Naive B cell (primary cell): ENCODE measurements around the gene SUN3. TPM values are rescaled to one million over a fixed set of nuclear protein-coding genes. Genes with fewer than 3 reads are reported as not detected.
"Not testable (repeated sequence)": the region's sequence is repeated elsewhere in the genome, so short reads cannot be mapped to it uniquely, and the experiment has no call there.

ENCODE experiments used
- ATAC-seq, 2 donors: fragments of 150-1000 bp; cut with Tn5 transposase; 2 replicates each; pipeline ENCODE4 v1.10.0; 2021; ENCODE audit warnings: low read depth in 2 of 2, mild to moderate bottlenecking in 2 of 2, moderate library complexity in 2 of 2
- DNase-seq: peaks from one replicate; pipeline ENCODE4 v3.0.0; 2022
- H3K27ac Mint-ChIP-seq, 6 donors: one replicate each; pipeline ENCODE4 v1.8.0; 2020 to 2022; ENCODE audit warnings: mild to moderate bottlenecking in 6 of 6, mixed read lengths in 6 of 6, moderate library complexity in 5 of 6, inconsistent platforms in 2 of 6
- H3K27me3 Mint-ChIP-seq, 3 donors: one replicate each; pipeline ENCODE4 v1.8.0; 2021 to 2022; ENCODE audit warnings: mixed read lengths in 3 of 3, mild to moderate bottlenecking in 1 of 3
- H3K36me3 Mint-ChIP-seq, 2 donors: one replicate each; pipeline ENCODE4 v1.8.0; 2020 to 2022; ENCODE audit warnings: mixed read lengths in 2 of 2, inconsistent platforms in 1 of 2, mild to moderate bottlenecking in 1 of 2
- H3K4me1 Mint-ChIP-seq, 3 donors: one replicate each; pipeline ENCODE4 v1.8.0; 2020 to 2022; ENCODE audit warnings: mixed read lengths in 3 of 3, inconsistent platforms in 1 of 3, mild to moderate bottlenecking in 1 of 3, moderate library complexity in 1 of 3
- H3K4me3 Mint-ChIP-seq, 8 donors: one replicate each; pipeline ENCODE4 v1.8.0; 2020 to 2022; ENCODE audit warnings: mild to moderate bottlenecking in 8 of 8, mixed read lengths in 8 of 8, moderate library complexity in 8 of 8, inconsistent platforms in 2 of 8
- H3K9me3 Mint-ChIP-seq, 7 donors: one replicate each; pipeline ENCODE4 v1.8.0; 2020 to 2022; ENCODE audit warnings: mixed read lengths in 7 of 7, mild to moderate bottlenecking in 5 of 7, inconsistent platforms in 2 of 7, moderate library complexity in 1 of 7
- polyA plus RNA-seq, 6 donors: library from polyadenylated mRNA; unstranded; fragments of 300-500 nt; fragmentation: Illumina TruSeq; gene quantifications; one replicate each; pipeline ENCODE4 v1.2.3, GENCODE V29; 2021; ENCODE audit warnings: low read depth in 6 of 6

The SUN3 gene
- polyA plus RNA-seq, 6 donors from 2014 or later, result 1.0 TPM; not detected in 5

GRCh38 chr7:47944536-47945260, 84.2 kb downstream of the SUN3 start:
- no peak for ATAC-seq

GRCh38 chr7:47943676-47944474, 85.0 kb downstream of the SUN3 start:
- ATAC-seq, result no peak
- H3K4me3 Mint-ChIP-seq, result no peak overlapping the region
- H3K4me1 Mint-ChIP-seq, result peaks cover 0 to 6% (median 3%) of the 10 kb centered on the region in 3 donors
- H3K9me3 Mint-ChIP-seq, result no peaks in the 10 kb centered on the region
- no peak for DNase-seq
- peaks cover 0 to 8% (median 0%) of the 10 kb centered on the region in 3 donors for H3K27me3 Mint-ChIP-seq
- H3K27ac Mint-ChIP-seq, result peak overlapping the region in 2 of 6 donors; percentile 7 to 57
- H3K36me3 Mint-ChIP-seq, result no peaks in the 10 kb centered on the region

More at GRCh38 chr7:47944536-47945260, 84.2 kb downstream of the SUN3 start:
- Mint-ChIP-seq H3K9me3 (no peaks in the 10 kb centered on the region), H3K4me3 (no peak overlapping the region), H3K36me3 (no peaks in the 10 kb centered on the region), H3K27me3 (peaks cover 0 to 8% (median 0%) of the 10 kb centered on the region in 3 donors), H3K4me1 (peaks cover 0 to 4% (median 0%) of the 10 kb centered on the region in 3 donors), H3K27ac (no peak overlapping the region)
- no peak for DNase-seq

- not testable (repeated sequence) for H3K27me3 Mint-ChIP-seq, H3K27ac Mint-ChIP-seq
Observed at GRCh38 chr7:47942651-47943050, 86.3 kb downstream of the SUN3 start.

GRCh38 chr7:47942132-47942531, 86.8 kb downstream of the SUN3 start:
- H3K4me1 Mint-ChIP-seq, result peaks cover 15 to 23% (median 17%) of the 10 kb centered on the region in 3 donors
- peaks cover 0 to 8% (median 0%) of the 10 kb centered on the region in 3 donors for H3K27me3 Mint-ChIP-seq
- no peak for DNase-seq
- H3K9me3 Mint-ChIP-seq, result no peaks in the 10 kb centered on the region
- no peak overlapping the region for H3K27ac Mint-ChIP-seq
- H3K4me3 Mint-ChIP-seq, result no peak overlapping the region
- ATAC-seq, result no peak
- no peaks in the 10 kb centered on the region for H3K36me3 Mint-ChIP-seq

More at GRCh38 chr7:47942651-47943050, 86.3 kb downstream of the SUN3 start:
- not testable (repeated sequence) for H3K9me3 Mint-ChIP-seq, ATAC-seq, DNase-seq, H3K36me3 Mint-ChIP-seq, H3K4me3 Mint-ChIP-seq
- peaks cover 10 to 18% (median 11%) of the 10 kb centered on the region in 3 donors for H3K4me1 Mint-ChIP-seq

- Mint-ChIP-seq H3K4me1 (peaks cover 23 to 32% (median 25%) of the 10 kb centered on the region in 3 donors), H3K27ac (peak overlapping the region in 1 of 6 donors; percentile 56), H3K36me3 (no peaks in the 10 kb centered on the region), H3K27me3 (peaks cover 0 to 3% (median 0%) of the 10 kb centered on the region in 3 donors), H3K4me3 (no peak overlapping the region), H3K9me3 (no peaks in the 10 kb centered on the region)
- DNase-seq (no peak), ATAC-seq (no peak)
Observed at GRCh38 chr7:47941136-47941844, 87.6 kb downstream of the SUN3 start.

GRCh38 chr7:47940088-47941013, 88.6 kb downstream of the SUN3 start:
- Mint-ChIP-seq H3K27me3 (no peaks in the 10 kb centered on the region), H3K9me3 (no peaks in the 10 kb centered on the region), H3K4me3 (no peak overlapping the region), H3K27ac (peak overlapping the region in 1 of 6 donors; percentile 42), H3K36me3 (no peaks in the 10 kb centered on the region), H3K4me1 (peaks cover 23 to 35% (median 27%) of the 10 kb centered on the region in 3 donors)
- ATAC-seq (no peak), DNase-seq (no peak)

- Mint-ChIP-seq H3K27ac (peak overlapping the region in 1 of 6 donors; percentile 42), H3K36me3 (no peaks in the 10 kb centered on the region), H3K27me3 (no peaks in the 10 kb centered on the region), H3K4me1 (peaks cover 23 to 35% (median 27%) of the 10 kb centered on the region in 3 donors), H3K9me3 (no peaks in the 10 kb centered on the region), H3K4me3 (no peak overlapping the region)
- no peak for DNase-seq
- ATAC-seq, result no peak
Observed at GRCh38 chr7:47939425-47940036, 89.4 kb downstream of the SUN3 start.

GRCh38 chr7:47938574-47939165, 90.2 kb downstream of the SUN3 start:
- peak overlapping the region in 2 of 8 donors; percentile 15 to 16 for H3K4me3 Mint-ChIP-seq
- H3K9me3 Mint-ChIP-seq, result no peaks in the 10 kb centered on the region
- no peak for DNase-seq
- no peak for ATAC-seq
- no peaks in the 10 kb centered on the region for H3K27me3 Mint-ChIP-seq
- H3K4me1 Mint-ChIP-seq, result peaks cover 23 to 35% (median 27%) of the 10 kb centered on the region in 3 donors
- no peaks in the 10 kb centered on the region for H3K36me3 Mint-ChIP-seq
- H3K27ac Mint-ChIP-seq, result peak overlapping the region in 2 of 6 donors; percentile 62 to 72

- no peaks in the 10 kb centered on the region for H3K9me3 Mint-ChIP-seq
- H3K27ac Mint-ChIP-seq, result peak overlapping the region; percentile 39 to 97 (median 88)
- peaks cover 23 to 35% (median 27%) of the 10 kb centered on the region in 3 donors for H3K4me1 Mint-ChIP-seq
- no peaks in the 10 kb centered on the region for H3K27me3 Mint-ChIP-seq
- H3K36me3 Mint-ChIP-seq, result no peaks in the 10 kb centered on the region
- H3K4me3 Mint-ChIP-seq, result peak overlapping the region; percentile 11 to 88 (median 82)
- DNase-seq, result peak; percentile 38
- peak; percentile 46 to 56 for ATAC-seq
Observed at GRCh38 chr7:47937711-47938573, 91.0 kb downstream of the SUN3 start.
